Neuronal stem cell (in vitro differentiated cells): ENCODE data around the gene ARMH4.

Experiments
- DNase-seq: peaks from one replicate; pipeline ENCODE4 v3.0.0-alpha.2; 2013; ENCODE audit warnings: low spot score
- H2AFZ ChIP-seq: one replicate; pipeline ENCODE4 v1.6.1; 2013; ENCODE audit warnings: mild to moderate bottlenecking, low read length, inconsistent platforms
- H2AK5ac ChIP-seq: 2 replicates; pipeline ENCODE4 v1.6.1; 2013; ENCODE audit warnings: low read depth, mild to moderate bottlenecking, inconsistent platforms, low read length, moderate library complexity, mixed read lengths
- H2BK120ac ChIP-seq: 2 replicates; pipeline ENCODE4 v1.6.1; 2013; ENCODE audit warnings: low read depth, mild to moderate bottlenecking, inconsistent platforms, low read length, moderate library complexity, mixed read lengths
- H2BK12ac ChIP-seq: one replicate; pipeline ENCODE4 v1.6.1; 2013; ENCODE audit warnings: low read length, inconsistent platforms
- H2BK15ac ChIP-seq: 2 replicates; pipeline ENCODE4 v1.6.1; 2013; ENCODE audit warnings: mild to moderate bottlenecking, low read length, inconsistent platforms, mixed read lengths
- H2BK5ac ChIP-seq: one replicate; pipeline ENCODE4 v1.6.1; 2013; ENCODE audit warnings: inconsistent platforms, mild to moderate bottlenecking, low read length, moderate library complexity
- H3K14ac ChIP-seq: one replicate; pipeline ENCODE4 v1.6.1; 2013; ENCODE audit warnings: low read length, inconsistent platforms
- H3K18ac ChIP-seq: 2 replicates; pipeline ENCODE4 v1.6.1; 2013; ENCODE audit warnings: low read length, inconsistent platforms
- H3K23ac ChIP-seq: 2 replicates; pipeline ENCODE4 v1.6.1; 2013; ENCODE audit warnings: low read depth, mild to moderate bottlenecking, mixed read lengths, low read length, inconsistent platforms; ENCODE audit not compliant: poor library complexity
- H3K27ac ChIP-seq: replicated peaks from 3 replicates; pipeline ENCODE4 v1.5.1; 2013; ENCODE audit warnings: low read length, inconsistent platforms
- H3K27me3 ChIP-seq, 3 experiments: 2 replicates each; pipeline ENCODE4 v1.6.1; 2013; ENCODE audit warnings: low read length in 3 of 3, mild to moderate bottlenecking in 2 of 3, inconsistent platforms in 1 of 3, low read depth in 1 of 3, mixed read lengths in 1 of 3, moderate library complexity in 1 of 3; ENCODE audit not compliant: control insufficient read depth in 3 of 3, insufficient read depth in 3 of 3
- H3K36me3 ChIP-seq, 2 donors: replicated peaks in 1 of 2; 2 replicates each; pipeline ENCODE4 v1.6.1; 2013; ENCODE audit warnings: low read length in 2 of 2; ENCODE audit not compliant: control insufficient read depth in 2 of 2, insufficient read depth in 2 of 2
- H3K4ac ChIP-seq: 2 replicates; pipeline ENCODE4 v1.6.1; 2013; ENCODE audit warnings: inconsistent platforms, mild to moderate bottlenecking, low read length, moderate library complexity
- H3K4me1 ChIP-seq, 2 donors: 1 replicate in 1 of 2; 2 replicates in 1 of 2; pipeline ENCODE4 v1.6.1; 2013; ENCODE audit warnings: low read length in 2 of 2, low read depth in 1 of 2; ENCODE audit not compliant: control insufficient read depth in 2 of 2, insufficient read depth in 1 of 2
- H3K4me2 ChIP-seq: one replicate; pipeline ENCODE4 v1.6.1; 2013; ENCODE audit warnings: mild to moderate bottlenecking, low read length, inconsistent platforms; ENCODE audit not compliant: insufficient read depth, poor library complexity, severe bottlenecking
- H3K4me3 ChIP-seq, 2 donors: 2 replicates each; pipeline ENCODE4 v1.5.1; 2013; ENCODE audit warnings: low read length in 2 of 2, mild to moderate bottlenecking in 2 of 2, inconsistent platforms in 1 of 2, moderate library complexity in 1 of 2
- H3K79me1 ChIP-seq: one replicate; pipeline ENCODE4 v1.6.1; 2013; ENCODE audit warnings: low read depth, mild to moderate bottlenecking, inconsistent platforms, low read length, moderate library complexity
- H3K9ac ChIP-seq: one replicate; pipeline ENCODE4 v1.6.1; 2013; ENCODE audit warnings: mild to moderate bottlenecking, low read depth, low read length, inconsistent platforms; ENCODE audit not compliant: poor library complexity
- H3K9me3 ChIP-seq, 2 donors: replicated peaks in 1 of 2; 2 replicates each; pipeline versions ENCODE3 to v1.6.1; 2013; ENCODE audit warnings: low read length in 2 of 2, mild to moderate bottlenecking in 2 of 2, inconsistent platforms in 1 of 2, low read depth in 1 of 2, mixed read lengths in 1 of 2, moderate library complexity in 1 of 2; ENCODE audit not compliant: control insufficient read depth in 2 of 2, insufficient read depth in 1 of 2
- H4K8ac ChIP-seq: one replicate; pipeline ENCODE4 v1.6.1; 2013; ENCODE audit warnings: low read depth, mild to moderate bottlenecking, inconsistent platforms, low read length, moderate library complexity
- H4K91ac ChIP-seq: one replicate; pipeline ENCODE4 v1.6.1; 2013; ENCODE audit warnings: low read length, low read depth, mild to moderate bottlenecking, inconsistent platforms; ENCODE audit not compliant: poor library complexity
- WGBS, 2 donors: extraction: QIAGEN DNeasy Blood & Tissue Kit; methylation state at CpG; one replicate each; pipeline ENCODE4 v1.1.7; 2013; ENCODE audit warnings: missing lambda C conversion rate in 2 of 2, mixed read lengths in 1 of 2; ENCODE audit not compliant: insufficient read length in 2 of 2, insufficient replicate concordance in 1 of 2; ENCODE audit errors: extremely low coverage in 2 of 2; 5-methylcytosine and 5-hydroxymethylcytosine counted together

Gene ARMH4

DNA sequence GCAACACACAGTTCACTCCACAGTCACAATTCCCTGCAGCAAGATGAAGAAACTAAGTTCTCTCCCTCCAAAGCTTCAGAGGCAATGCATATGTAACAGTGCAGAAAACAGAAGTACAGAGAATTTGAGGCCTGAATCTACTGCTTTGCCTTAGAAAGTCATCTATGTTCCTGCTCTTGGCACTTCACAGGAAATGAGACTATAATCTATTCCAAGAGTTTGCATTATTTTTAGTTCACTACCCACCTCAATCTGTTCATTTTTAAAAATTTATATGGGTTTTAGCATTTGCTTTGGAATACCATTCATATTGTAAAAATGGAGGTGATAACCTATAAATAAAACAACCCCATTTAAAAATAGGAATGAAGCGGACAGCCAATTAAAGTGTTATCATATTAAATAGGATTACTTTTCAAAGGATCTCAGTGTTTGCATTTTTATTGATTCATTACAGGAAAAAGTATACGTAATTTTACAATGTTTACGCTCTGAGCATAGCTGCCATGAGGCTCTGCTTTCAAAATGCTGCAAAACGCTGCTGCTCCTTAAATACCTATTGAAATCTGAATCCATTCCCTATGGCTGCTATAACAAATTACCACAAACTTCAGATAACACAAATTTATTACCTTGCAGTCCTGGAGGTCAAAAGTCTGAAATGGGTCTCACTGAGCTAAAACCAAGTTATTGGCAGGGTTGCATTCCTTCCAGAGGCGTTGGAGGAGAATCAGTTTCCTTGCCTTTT, 60.0 kb downstream of the ARMH4 start:
- DNase-seq, result no peak
- Histone ChIP-seq H3K4ac (no peak overlapping the region), H2BK5ac (no peak overlapping the region), H3K27ac (no peak overlapping the region), H2BK12ac (no peak overlapping the region), H3K9me3 (no peaks in the 10 kb centered on the region), H3K4me1 (no peaks in the 10 kb centered on the region), H3K4me2 (no peak overlapping the region), H4K8ac (no peak overlapping the region), H3K23ac (no peak overlapping the region), H3K79me1 (no peaks in the 10 kb centered on the region), H2AK5ac (no peak overlapping the region), H2AFZ (no peak overlapping the region), H3K4me3 (no peak overlapping the region), H3K14ac (no peak overlapping the region), H3K18ac (no peak overlapping the region), H2BK120ac (no peak overlapping the region), H2BK15ac (no peak overlapping the region), H3K36me3 (peaks cover 3 to 7% of the 10 kb centered on the region in 2 donors), H3K9ac (no peak overlapping the region), H4K91ac (no peak overlapping the region), H3K27me3 (no peaks in the 10 kb centered on the region)
- WGBS, 2 donors, result no CpG with 5 or more reads among the region's 5 CpGs

DNA sequence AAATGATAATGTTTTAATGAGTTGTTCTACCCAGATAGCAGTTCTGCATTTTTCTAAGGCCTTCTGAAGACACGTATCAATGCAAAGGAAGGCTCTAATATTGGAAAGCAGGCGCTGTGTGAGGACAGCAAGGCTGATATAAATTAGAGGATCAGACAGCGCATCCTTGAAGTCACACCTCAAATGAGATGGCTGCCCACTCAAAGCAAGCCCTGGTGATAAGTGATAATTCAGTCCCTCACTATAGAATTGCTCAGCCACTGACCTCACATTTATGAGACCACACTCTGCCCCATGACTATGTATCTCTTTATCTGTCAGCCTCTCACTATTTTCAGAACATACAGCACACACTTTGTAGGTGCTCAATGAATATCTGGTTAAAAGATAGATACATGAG, 62.4 kb downstream of the ARMH4 start:
- no peak for DNase-seq
- Histone ChIP-seq H3K27ac (no peak overlapping the region), H2AFZ (no peak overlapping the region), H3K27me3 (no peaks in the 10 kb centered on the region), H4K91ac (no peak overlapping the region), H2AK5ac (no peak overlapping the region), H3K4me3 (no peak overlapping the region), H2BK15ac (no peak overlapping the region), H2BK120ac (no peak overlapping the region), H3K23ac (no peak overlapping the region), H2BK5ac (no peak overlapping the region), H3K14ac (no peak overlapping the region), H3K79me1 (no peaks in the 10 kb centered on the region), H3K36me3 (peaks cover 0 to under 1% of the 10 kb centered on the region in 2 donors), H3K4me2 (no peak overlapping the region), H2BK12ac (no peak overlapping the region), H3K4me1 (no peaks in the 10 kb centered on the region), H4K8ac (no peak overlapping the region), H3K9me3 (no peaks in the 10 kb centered on the region), H3K4ac (no peak overlapping the region), H3K18ac (no peak overlapping the region), H3K9ac (no peak overlapping the region)
- WGBS, 2 donors, result no CpG with 5 or more reads among the region's 3 CpGs

DNA sequence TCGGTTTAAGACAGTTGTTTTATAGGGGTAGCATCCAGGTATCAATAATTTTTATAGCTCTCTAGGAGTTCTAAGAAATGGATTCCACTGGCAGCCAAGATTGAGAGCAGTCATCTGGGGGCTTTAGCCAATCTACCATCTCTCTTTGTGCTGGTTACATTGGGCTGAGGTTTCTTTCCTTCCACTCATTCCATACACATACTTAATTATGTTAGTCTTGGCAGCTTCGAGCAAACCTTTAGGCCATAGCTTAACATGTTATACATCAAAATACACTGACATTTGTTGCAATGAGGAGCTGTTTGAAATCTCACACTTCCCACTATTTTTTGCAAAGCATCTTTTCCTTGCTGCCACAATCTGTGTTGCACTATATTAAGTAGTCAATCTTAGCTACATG, 63.1 kb downstream of the ARMH4 start:
- Histone ChIP-seq H2BK5ac (no peak overlapping the region), H3K18ac (no peak overlapping the region), H2BK15ac (no peak overlapping the region), H4K8ac (no peak overlapping the region), H3K4me3 (no peak overlapping the region), H3K9ac (no peak overlapping the region), H3K9me3 (no peaks in the 10 kb centered on the region), H4K91ac (no peak overlapping the region), H3K4ac (no peak overlapping the region), H3K36me3 (no peaks in the 10 kb centered on the region), H3K27ac (no peak overlapping the region), H2AK5ac (no peak overlapping the region), H3K23ac (no peak overlapping the region), H3K4me2 (no peak overlapping the region), H3K79me1 (no peaks in the 10 kb centered on the region), H3K27me3 (no peaks in the 10 kb centered on the region), H2BK12ac (no peak overlapping the region), H3K4me1 (no peaks in the 10 kb centered on the region), H3K14ac (no peak overlapping the region), H2AFZ (no peak overlapping the region), H2BK120ac (no peak overlapping the region)
- no peak for DNase-seq
- no CpG with 5 or more reads among the region's 2 CpGs for whole genome bisulfite sequencing, 2 donors

DNA sequence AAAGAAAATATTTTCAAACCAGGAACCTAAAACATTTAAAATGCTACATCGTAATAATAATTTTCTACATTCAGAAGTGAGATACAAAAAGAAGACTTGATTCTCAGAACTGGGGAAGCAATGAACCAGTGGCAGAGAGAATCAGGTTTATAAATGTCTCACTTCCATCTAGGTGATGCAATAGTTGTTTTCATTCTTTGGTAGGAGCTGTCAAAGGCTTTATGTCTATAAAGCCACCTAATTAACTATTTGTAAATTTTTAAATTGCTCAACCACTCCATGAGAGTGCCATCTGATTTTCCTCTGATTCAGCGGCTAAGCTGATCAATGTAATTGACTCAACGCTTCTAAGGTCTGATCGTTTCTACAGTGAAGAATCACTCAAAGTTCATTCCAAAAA, 66.1 kb downstream of the ARMH4 start:
- no peak overlapping the region for H3K14ac ChIP-seq
- H4K91ac ChIP-seq, result no peak overlapping the region
- no peak overlapping the region for H2BK120ac ChIP-seq
- no peak for DNase-seq
- no peaks in the 10 kb centered on the region for H3K27me3 ChIP-seq
- H2BK5ac ChIP-seq, result no peak overlapping the region
- H4K8ac ChIP-seq, result no peak overlapping the region
- no peak overlapping the region for H3K4ac ChIP-seq
- no CpG with 5 or more reads among the region's 4 CpGs for WGBS, 2 donors
- no peak overlapping the region for H3K9ac ChIP-seq
- H2BK12ac ChIP-seq, result no peak overlapping the region
- no peaks in the 10 kb centered on the region for H3K9me3 ChIP-seq
- no peak overlapping the region for H3K4me2 ChIP-seq
- no peak overlapping the region for H3K4me3 ChIP-seq
- H2AK5ac ChIP-seq, result no peak overlapping the region
- no peak overlapping the region for H3K27ac ChIP-seq
- H3K4me1 ChIP-seq, result no peaks in the 10 kb centered on the region
- H2BK15ac ChIP-seq, result no peak overlapping the region
- H3K79me1 ChIP-seq, result no peaks in the 10 kb centered on the region
- no peaks in the 10 kb centered on the region for H3K36me3 ChIP-seq
- no peak overlapping the region for H3K18ac ChIP-seq
- H2AFZ ChIP-seq, result no peak overlapping the region
- no peak overlapping the region for H3K23ac ChIP-seq
